ENCODE measurements around the gene P4HA3. TPM values are rescaled to one million over a fixed set of nuclear protein-coding genes. Genes with fewer than 3 reads are reported as not detected.

The P4HA3 gene
- total RNA-seq, 1 experiment from 2014 or later, result 0.91 TPM

DNA sequence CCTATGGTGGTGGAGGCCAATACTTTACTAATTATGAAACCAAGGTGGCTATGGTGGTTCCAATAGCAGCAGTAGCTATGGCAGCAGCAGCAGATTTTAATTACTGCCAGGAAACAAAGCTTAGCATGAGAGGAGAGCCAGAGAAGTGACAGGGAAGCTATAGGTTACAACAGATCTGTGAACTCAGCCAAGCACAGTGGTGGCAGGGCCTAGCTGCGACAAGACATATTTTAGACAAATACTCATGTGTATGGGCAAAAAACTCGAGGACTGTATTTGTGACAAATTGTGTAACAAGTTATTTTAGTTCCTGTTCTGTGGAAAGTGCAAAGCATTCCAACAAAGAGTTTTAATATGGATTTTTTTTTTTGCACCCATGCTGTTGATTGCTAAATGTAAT is 44.2 kb upstream of the P4HA3 start:
- Histone ChIP-seq H3K27ac (ENCODE audit: low read depth, low read length) (no peak overlapping the region), H3K4me1 (ENCODE audit: control insufficient read depth in 1 of 2, insufficient read depth in 2 of 2, low read length in 2 of 2) (no peaks in the 10 kb centered on the region), H3K36me3 (ENCODE audit: control insufficient read depth in 1 of 2, insufficient read depth in 2 of 2, low read length in 2 of 2) (no peaks in the 10 kb centered on the region; a peak in 1 of 4 replicates), H3K9me2 (ENCODE audit: insufficient read depth) (no peaks in the 10 kb centered on the region), H3K9ac (ENCODE audit: low read length) (no peak overlapping the region), H3K4me3 (replicated peaks in 1 of 2; ENCODE audit: low read depth in 1 of 2, low read length in 2 of 2) (no peak overlapping the region), H2AFZ (ENCODE audit: low read depth, low read length, poor library complexity, severe bottlenecking) (no peak overlapping the region), H3K9me3 (ENCODE audit: control insufficient read depth in 1 of 2, insufficient read depth in 1 of 2, low read depth in 1 of 2, low read length in 2 of 2) (no peaks in the 10 kb centered on the region), H3K79me2 (ENCODE audit: insufficient read depth, low read length) (no peaks in the 10 kb centered on the region), H4K20me1 (ENCODE audit: insufficient read depth) (no peaks in the 10 kb centered on the region), H3K4me2 (ENCODE audit: low read length) (no peak overlapping the region), H3K27me3 (ENCODE audit: insufficient read depth, low read length) (no peaks in the 10 kb centered on the region)
- DNase-seq (ENCODE audit: low read depth, low spot score) (no peak), ATAC-seq (no peak)
- RAD21 ChIA-PET (ENCODE audit: low non-redundant PET in 1 of 2, low total read pairs in 2 of 2, uncharacterized antibody in 2 of 2, unreplicated experiment in 2 of 2), result interaction anchor here in 1 of 2 experiments (0.7 kb wide), 1 partner anchor 36 kb away, joined by 4 read pairs; no protein-coding TSS in a partner anchor
- CTCF ChIA-PET, result no interaction called here
- POLR2A ChIA-PET, result no interaction called here
- no TSS peak for BruUV-seq (replicated peaks)
- intact Hi-C loops (cut with micrococcal nuclease), result no loop called here
- TF ChIP-seq ELF1 (IDR thresholded peaks at IDR 0.05; ENCODE audit: borderline replicate concordance, low read depth) (no peak), FOSL1 (IDR thresholded peaks at IDR 0.05; ENCODE audit: low read depth) (no peak), POLR2AphosphoS5 (IDR thresholded peaks at IDR 0.05; ENCODE audit: low read depth, low read length) (no peak), TCF7L2 (IDR thresholded peaks at IDR 0.05; ENCODE audit: borderline replicate concordance, extremely low read depth, insufficient read depth, insufficient read length) (no peak), EZH2 (IDR thresholded peaks at IDR 0.05) (no peak)
- TF ChIP-seq, protein P1, sequence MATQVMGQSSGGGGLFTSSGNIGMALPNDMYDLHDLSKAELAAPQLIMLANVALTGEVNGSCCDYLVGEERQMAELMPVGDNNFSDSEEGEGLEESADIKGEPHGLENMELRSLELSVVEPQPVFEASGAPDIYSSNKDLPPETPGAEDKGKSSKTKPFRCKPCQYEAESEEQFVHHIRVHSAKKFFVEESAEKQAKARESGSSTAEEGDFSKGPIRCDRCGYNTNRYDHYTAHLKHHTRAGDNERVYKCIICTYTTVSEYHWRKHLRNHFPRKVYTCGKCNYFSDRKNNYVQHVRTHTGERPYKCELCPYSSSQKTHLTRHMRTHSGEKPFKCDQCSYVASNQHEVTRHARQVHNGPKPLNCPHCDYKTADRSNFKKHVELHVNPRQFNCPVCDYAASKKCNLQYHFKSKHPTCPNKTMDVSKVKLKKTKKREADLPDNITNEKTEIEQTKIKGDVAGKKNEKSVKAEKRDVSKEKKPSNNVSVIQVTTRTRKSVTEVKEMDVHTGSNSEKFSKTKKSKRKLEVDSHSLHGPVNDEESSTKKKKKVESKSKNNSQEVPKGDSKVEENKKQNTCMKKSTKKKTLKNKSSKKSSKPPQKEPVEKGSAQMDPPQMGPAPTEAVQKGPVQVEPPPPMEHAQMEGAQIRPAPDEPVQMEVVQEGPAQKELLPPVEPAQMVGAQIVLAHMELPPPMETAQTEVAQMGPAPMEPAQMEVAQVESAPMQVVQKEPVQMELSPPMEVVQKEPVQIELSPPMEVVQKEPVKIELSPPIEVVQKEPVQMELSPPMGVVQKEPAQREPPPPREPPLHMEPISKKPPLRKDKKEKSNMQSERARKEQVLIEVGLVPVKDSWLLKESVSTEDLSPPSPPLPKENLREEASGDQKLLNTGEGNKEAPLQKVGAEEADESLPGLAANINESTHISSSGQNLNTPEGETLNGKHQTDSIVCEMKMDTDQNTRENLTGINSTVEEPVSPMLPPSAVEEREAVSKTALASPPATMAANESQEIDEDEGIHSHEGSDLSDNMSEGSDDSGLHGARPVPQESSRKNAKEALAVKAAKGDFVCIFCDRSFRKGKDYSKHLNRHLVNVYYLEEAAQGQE (IDR thresholded peaks at IDR 0.05; ENCODE audit: low read depth), result no peak
- TF ChIP-seq, protein P2, sequence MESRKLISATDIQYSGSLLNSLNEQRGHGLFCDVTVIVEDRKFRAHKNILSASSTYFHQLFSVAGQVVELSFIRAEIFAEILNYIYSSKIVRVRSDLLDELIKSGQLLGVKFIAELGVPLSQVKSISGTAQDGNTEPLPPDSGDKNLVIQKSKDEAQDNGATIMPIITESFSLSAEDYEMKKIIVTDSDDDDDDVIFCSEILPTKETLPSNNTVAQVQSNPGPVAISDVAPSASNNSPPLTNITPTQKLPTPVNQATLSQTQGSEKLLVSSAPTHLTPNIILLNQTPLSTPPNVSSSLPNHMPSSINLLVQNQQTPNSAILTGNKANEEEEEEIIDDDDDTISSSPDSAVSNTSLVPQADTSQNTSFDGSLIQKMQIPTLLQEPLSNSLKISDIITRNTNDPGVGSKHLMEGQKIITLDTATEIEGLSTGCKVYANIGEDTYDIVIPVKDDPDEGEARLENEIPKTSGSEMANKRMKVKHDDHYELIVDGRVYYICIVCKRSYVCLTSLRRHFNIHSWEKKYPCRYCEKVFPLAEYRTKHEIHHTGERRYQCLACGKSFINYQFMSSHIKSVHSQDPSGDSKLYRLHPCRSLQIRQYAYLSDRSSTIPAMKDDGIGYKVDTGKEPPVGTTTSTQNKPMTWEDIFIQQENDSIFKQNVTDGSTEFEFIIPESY (IDR thresholded peaks at IDR 0.05; ENCODE audit: extremely low read depth, insufficient replicate concordance, low read length), result no peak
